SH-SY5Y (cell line): ENCODE results near the gene SDR42E2.

ENCODE experiments used
- GATA2 ChIP-seq: IDR thresholded peaks from 2 replicates; pipeline ENCODE4 v1.6.1; 2011; ENCODE audit warnings: mild to moderate bottlenecking, low read depth, low read length
- GATA3 ChIP-seq: IDR thresholded peaks from 2 replicates; pipeline ENCODE4 v1.6.1; 2011; ENCODE audit warnings: low read depth, mild to moderate bottlenecking, low read length, moderate library complexity

- TF ChIP-seq GATA3 = no peak
- no peak for TF ChIP-seq GATA2
Observed at GRCh38 chr16:22171953-22172352, 9.6 kb downstream of the SDR42E2 start.
